ENCODE measurements around the gene ABCD1. TPM values are rescaled to one million over a fixed set of nuclear protein-coding genes. Genes with fewer than 3 reads are reported as not detected.
A peak's percentile ranks its signal among the peaks of the same experiment; 100 is the strongest.
"Not testable (repeated sequence)": the region's sequence is repeated elsewhere in the genome, so short reads cannot be mapped to it uniquely, and the experiment has no call there.

The ABCD1 gene
- total and polyA plus RNA-seq, 5 donors, result 11.0 to 15.9 (median 15.5) TPM

GRCh38 chrX:153688506-153688905, 36.1 kb upstream of the ABCD1 start:
- no peaks in the 10 kb centered on the region for H3K9me3 ChIP-seq (ENCODE audit: control insufficient read depth, low read length)
- ATAC-seq (no peak), DNase-seq (peak in 2 of 3 donors; percentile 43 to 56)
- H3K27me3 ChIP-seq (ENCODE audit: control insufficient read depth, insufficient read depth), result no peaks in the 10 kb centered on the region
- peak overlapping the region; percentile 77 for H3K27ac ChIP-seq (ENCODE audit: low read length)
- H3K4me1 ChIP-seq (ENCODE audit: control insufficient read depth, insufficient read depth, low read length), result no peaks in the 10 kb centered on the region
- H3K4me3 ChIP-seq (ENCODE audit: low read length), result peak overlapping the region; percentile 82
- intact Hi-C loops (cut with DNase I), result no loop called here
- under 1% methylated on average over 55 of the region's 57 CpGs for WGBS

DNA sequence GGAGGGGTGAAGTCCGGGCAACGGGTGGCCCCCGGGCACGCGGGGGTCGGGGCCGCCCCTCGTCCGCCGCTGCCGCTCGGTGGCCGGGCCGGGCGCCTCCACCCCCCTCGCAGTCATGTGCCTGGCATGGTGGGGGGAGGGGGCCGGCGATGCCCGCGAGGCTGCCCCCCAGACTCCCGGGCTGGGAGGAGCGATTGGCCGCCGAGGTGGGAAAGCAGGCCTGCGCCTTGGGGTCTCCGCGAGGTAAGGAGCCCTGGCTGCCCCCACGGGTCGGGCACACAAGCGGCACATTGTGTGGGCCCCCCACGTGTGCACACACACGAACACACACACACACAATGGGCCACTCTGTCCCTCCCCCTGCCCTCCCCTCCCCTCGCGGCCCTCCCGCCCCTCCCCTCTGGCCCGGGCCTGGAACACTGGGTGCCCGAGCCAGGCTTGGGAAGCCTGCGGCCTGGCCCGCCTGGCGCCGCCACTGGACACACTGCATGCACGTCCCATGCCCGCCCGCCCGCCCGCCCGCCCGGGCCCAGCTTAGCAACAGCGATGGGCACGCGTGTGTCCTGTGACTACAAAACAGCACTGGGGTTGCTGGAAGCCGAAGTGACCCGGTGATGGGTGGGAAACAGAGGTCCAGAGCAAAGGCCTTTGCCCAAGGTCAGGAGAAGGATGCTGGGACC, 35.6 kb upstream of the ABCD1 start:
- Histone ChIP-seq H3K4me1 (ENCODE audit: control insufficient read depth, insufficient read depth, low read length) (no peaks in the 10 kb centered on the region), H3K27ac (ENCODE audit: low read length) (peak overlapping the region; percentile 77), H3K4me3 (ENCODE audit: low read length) (peak overlapping the region; percentile 82), H3K9me3 (ENCODE audit: control insufficient read depth, low read length) (no peaks in the 10 kb centered on the region), H3K27me3 (ENCODE audit: control insufficient read depth, insufficient read depth) (no peaks in the 10 kb centered on the region)
- intact Hi-C loops (cut with DNase I), result no loop called here
- ATAC-seq, result peak; percentile 37 to 72
- peak; percentile 52 to 83 (median 79) for DNase-seq
- 10% methylated on average over 45 of the region's 53 CpGs for WGBS

DNA sequence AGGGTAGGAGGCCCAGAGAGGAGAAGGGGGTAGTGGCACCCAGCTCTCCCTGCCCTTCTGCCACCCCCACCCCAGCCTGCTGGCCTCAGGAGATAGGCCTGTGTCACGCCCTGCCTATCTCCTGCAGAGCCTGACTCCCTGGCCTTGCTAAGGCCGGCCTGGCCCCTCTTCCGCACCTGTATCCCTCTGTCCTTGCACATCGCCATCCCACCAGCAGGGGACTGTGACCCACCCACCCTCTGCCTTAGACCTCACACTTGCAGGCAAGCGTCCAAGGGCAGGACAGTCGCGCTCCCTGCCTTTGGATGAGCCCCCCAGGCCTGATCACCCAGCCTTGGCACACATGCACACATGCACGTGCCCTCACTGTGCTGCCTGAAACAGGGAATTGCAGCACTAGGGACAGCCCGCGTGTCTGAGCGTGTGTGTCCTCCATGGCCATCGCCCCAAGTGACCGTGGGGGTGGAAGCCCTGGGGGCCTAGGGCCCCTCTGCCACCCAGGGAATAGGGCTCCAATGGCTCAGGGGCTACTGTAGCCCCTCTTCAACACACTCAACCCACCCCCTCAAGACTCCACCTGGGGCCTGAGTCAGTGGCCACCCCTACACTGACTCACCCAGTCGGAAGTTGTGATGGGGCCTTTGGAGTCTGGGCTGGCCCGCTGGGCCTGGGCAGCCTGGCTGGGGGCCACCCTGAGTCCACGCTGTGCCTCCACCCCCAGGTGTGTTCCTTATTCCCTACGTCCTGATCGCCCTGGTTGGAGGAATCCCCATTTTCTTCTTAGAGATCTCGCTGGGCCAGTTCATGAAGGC, 34.8 kb upstream of the ABCD1 start:
- H3K9me3 ChIP-seq (ENCODE audit: control insufficient read depth, low read length), result no peaks in the 10 kb centered on the region
- H3K4me3 ChIP-seq (ENCODE audit: low read length), result peak overlapping the region; percentile 82
- H3K27ac ChIP-seq (ENCODE audit: low read length), result peak overlapping the region; percentile 69
- intact Hi-C loops (cut with DNase I), result no loop called here
- no peak for ATAC-seq
- peak in 2 of 3 donors; percentile 37 to 63 for DNase-seq
- no peaks in the 10 kb centered on the region for H3K27me3 ChIP-seq (ENCODE audit: control insufficient read depth, insufficient read depth)
- 76% methylated on average over 19 of the region's 19 CpGs for WGBS
- H3K4me1 ChIP-seq (ENCODE audit: control insufficient read depth, insufficient read depth, low read length), result no peaks in the 10 kb centered on the region

DNA sequence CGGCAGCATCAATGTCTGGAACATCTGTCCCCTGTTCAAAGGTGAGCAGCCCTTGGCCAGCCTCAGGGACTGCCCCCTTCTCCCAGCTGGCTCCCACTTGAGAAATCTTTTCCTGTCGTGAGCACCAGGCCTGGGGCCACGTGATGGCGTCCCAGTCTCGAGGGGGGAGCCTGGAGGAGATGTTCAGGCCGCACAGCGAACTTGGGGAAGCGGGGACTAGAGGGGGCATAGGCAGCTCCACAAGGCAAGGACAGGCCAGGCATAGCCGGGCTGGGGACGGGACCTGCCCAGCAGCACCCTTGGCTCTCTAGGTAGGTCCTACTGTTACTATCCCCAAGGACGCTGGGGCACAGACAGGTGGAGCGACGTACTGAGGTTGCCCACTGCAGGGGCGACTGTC, 34.2 kb upstream of the ABCD1 start:
- 72% methylated on average over 14 of the region's 14 CpGs for WGBS
- Histone ChIP-seq H3K9me3 (ENCODE audit: control insufficient read depth, low read length) (no peaks in the 10 kb centered on the region), H3K4me1 (ENCODE audit: control insufficient read depth, insufficient read depth, low read length) (no peaks in the 10 kb centered on the region), H3K27ac (ENCODE audit: low read length) (no peak overlapping the region), H3K27me3 (ENCODE audit: control insufficient read depth, insufficient read depth) (no peaks in the 10 kb centered on the region), H3K4me3 (ENCODE audit: low read length) (no peak overlapping the region)
- DNase-seq, result peak in 2 of 3 donors; percentile 39 to 65
- no peak for ATAC-seq
- intact Hi-C loops (cut with DNase I), result no loop called here

DNA sequence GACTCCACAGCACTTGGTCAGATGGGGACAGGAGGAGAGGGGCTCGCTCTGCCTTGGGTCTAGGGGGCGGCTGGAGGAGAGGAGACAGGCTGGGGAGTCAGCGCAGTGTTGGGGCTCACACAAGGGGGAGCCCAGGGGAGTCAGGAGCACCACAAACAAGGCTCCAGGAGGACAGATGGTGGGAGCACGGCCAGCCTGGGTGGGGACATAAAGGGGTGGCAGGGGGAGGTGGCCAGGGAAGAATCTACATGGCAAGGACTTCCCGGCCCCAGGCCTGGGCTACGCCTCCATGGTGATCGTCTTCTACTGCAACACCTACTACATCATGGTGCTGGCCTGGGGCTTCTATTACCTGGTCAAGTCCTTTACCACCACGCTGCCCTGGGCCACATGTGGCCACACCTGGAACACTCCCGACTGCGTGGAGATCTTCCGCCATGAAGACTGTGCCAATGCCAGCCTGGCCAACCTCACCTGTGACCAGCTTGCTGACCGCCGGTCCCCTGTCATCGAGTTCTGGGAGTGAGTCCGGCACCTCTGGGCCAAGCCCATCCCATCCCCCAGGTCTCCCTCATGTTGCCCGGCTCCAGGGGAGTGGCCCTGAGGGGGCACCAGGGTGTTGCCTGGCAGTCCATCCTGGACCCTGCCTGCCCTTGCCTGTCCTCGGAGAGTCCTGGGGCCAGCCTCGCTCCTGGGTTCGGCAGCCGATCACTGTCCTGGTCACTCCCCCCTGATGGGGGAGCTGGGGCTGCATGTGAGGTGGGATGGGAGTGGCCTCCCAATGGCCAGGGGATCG, 33.4 kb upstream of the ABCD1 start:
- H3K9me3 ChIP-seq (ENCODE audit: control insufficient read depth, low read length); H3K4me3 ChIP-seq (ENCODE audit: low read length); ATAC-seq; H3K27ac ChIP-seq (ENCODE audit: low read length); H3K27me3 ChIP-seq (ENCODE audit: control insufficient read depth, insufficient read depth); H3K4me1 ChIP-seq (ENCODE audit: control insufficient read depth, insufficient read depth, low read length); intact Hi-C loops (cut with DNase I): not testable (repeated sequence)
- 85% methylated on average over 21 of the region's 21 CpGs for WGBS
- peak in 2 of 3 donors; percentile 35 to 59 for DNase-seq

GRCh38 chrX:153692003-153692402, 32.7 kb upstream of the ABCD1 start:
- H3K9me3 ChIP-seq (ENCODE audit: control insufficient read depth, low read length), result no peaks in the 10 kb centered on the region
- ATAC-seq, result no peak
- 74% methylated on average over 4 of the region's 4 CpGs for WGBS
- no peaks in the 10 kb centered on the region for H3K4me1 ChIP-seq (ENCODE audit: control insufficient read depth, insufficient read depth, low read length)
- no peak overlapping the region for H3K27ac ChIP-seq (ENCODE audit: low read length)
- intact Hi-C loops (cut with DNase I), result no loop called here
- DNase-seq, result peak in 1 of 3 donors; percentile 28
- no peaks in the 10 kb centered on the region for H3K27me3 ChIP-seq (ENCODE audit: control insufficient read depth, insufficient read depth)
- no peak overlapping the region for H3K4me3 ChIP-seq (ENCODE audit: low read length)

GRCh38 chrX:153692611-153693156, 32.0 kb upstream of the ABCD1 start:
- H3K27ac ChIP-seq (ENCODE audit: low read length), result no peak overlapping the region

DNA sequence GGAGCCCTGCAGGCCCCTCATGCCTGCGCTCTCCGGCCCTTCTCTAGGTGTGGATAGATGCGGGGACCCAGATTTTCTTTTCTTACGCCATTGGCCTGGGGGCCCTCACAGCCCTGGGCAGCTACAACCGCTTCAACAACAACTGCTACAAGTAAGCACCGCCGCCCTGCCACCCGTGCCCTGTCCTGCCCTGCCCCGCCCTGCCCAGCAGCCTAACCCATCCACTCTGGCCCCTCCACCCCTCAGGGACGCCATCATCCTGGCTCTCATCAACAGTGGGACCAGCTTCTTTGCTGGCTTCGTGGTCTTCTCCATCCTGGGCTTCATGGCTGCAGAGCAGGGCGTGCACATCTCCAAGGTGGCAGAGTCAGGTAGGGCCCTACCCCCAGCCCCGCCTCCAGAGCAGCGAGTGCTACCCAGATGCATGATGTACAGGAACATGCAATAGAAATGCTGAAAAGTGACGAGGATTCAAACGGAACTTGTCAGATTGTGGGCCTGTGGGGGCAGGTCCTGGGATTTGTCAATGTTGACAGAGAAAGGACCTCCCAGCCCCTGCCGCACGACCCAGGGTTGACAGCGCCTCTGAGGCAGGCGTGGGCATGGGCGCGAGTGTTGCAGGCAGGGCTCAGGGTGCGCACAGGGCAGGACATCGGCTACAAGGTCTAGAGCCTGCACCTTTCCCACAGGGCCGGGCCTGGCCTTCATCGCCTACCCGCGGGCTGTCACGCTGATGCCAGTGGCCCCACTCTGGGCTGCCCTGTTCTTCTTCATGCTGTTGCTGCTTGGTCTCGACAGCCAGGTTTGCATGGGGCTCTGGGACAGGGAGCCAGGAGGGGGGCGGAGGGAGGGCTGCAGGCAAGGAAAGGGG, 31.2 kb upstream of the ABCD1 start:
- no peak for ATAC-seq
- no peak overlapping the region for H3K27ac ChIP-seq (ENCODE audit: low read length)
- WGBS, result 83% methylated on average over 31 of the region's 31 CpGs
- peak in 1 of 3 donors; percentile 44 for DNase-seq
- no peaks in the 10 kb centered on the region for H3K27me3 ChIP-seq (ENCODE audit: control insufficient read depth, insufficient read depth)
- intact Hi-C loops (cut with DNase I), result no loop called here
- H3K4me3 ChIP-seq (ENCODE audit: low read length), result no peak overlapping the region
- no peaks in the 10 kb centered on the region for H3K9me3 ChIP-seq (ENCODE audit: control insufficient read depth, low read length)
- H3K4me1 ChIP-seq (ENCODE audit: control insufficient read depth, insufficient read depth, low read length), result no peaks in the 10 kb centered on the region

More at GRCh38 chrX:153692611-153693156, 32.0 kb upstream of the ABCD1 start:
- Histone ChIP-seq H3K4me3 (ENCODE audit: low read length) (no peak overlapping the region), H3K27me3 (ENCODE audit: control insufficient read depth, insufficient read depth) (no peaks in the 10 kb centered on the region), H3K9me3 (ENCODE audit: control insufficient read depth, low read length) (no peaks in the 10 kb centered on the region), H3K4me1 (ENCODE audit: control insufficient read depth, insufficient read depth, low read length) (no peaks in the 10 kb centered on the region)
- intact Hi-C loops (cut with DNase I), result no loop called here
- DNase-seq (peak in 1 of 3 donors; percentile 55), ATAC-seq (no peak)
- 71% methylated on average over 24 of the region's 24 CpGs for WGBS

DNA sequence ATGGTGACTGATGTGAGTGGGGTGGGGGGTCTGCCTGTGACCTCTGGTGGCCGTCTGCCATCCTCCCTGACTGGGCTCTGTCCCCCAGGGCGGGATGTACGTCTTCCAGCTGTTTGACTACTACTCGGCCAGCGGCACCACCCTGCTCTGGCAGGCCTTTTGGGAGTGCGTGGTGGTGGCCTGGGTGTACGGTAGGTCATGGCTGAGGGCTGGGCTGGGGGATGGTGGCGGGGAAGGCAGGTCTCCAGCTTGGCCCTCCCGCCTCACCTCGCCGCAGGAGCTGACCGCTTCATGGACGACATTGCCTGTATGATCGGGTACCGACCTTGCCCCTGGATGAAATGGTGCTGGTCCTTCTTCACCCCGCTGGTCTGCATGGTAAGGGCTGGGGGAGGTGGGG, 30.4 kb upstream of the ABCD1 start:
- H3K27me3 ChIP-seq (ENCODE audit: control insufficient read depth, insufficient read depth); H3K9me3 ChIP-seq (ENCODE audit: control insufficient read depth, low read length); H3K27ac ChIP-seq (ENCODE audit: low read length); H3K4me1 ChIP-seq (ENCODE audit: control insufficient read depth, insufficient read depth, low read length); intact Hi-C loops (cut with DNase I); H3K4me3 ChIP-seq (ENCODE audit: low read length); ATAC-seq: not testable (repeated sequence)
- peak in 1 of 3 donors; percentile 25 for DNase-seq
- 87% methylated on average over 16 of the region's 16 CpGs for WGBS

DNA sequence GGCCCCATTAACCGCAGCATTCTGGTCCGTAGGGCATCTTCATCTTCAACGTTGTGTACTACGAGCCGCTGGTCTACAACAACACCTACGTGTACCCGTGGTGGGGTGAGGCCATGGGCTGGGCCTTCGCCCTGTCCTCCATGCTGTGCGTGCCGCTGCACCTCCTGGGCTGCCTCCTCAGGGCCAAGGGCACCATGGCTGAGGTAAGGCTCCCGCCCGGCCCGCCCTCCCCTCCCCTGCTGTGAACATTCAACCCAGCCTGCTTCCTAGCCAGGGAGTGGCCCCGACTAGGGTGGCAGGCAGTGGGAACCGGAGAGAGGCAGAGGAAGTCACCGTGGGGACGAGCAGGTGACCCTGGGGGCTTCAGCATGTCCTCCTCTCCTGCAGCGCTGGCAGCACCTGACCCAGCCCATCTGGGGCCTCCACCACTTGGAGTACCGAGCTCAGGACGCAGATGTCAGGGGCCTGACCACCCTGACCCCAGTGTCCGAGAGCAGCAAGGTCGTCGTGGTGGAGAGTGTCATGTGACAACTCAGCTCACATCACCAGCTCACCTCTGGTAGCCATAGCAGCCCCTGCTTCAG, 29.9 kb upstream of the ABCD1 start:
- Histone ChIP-seq H3K9me3 (ENCODE audit: control insufficient read depth, low read length) (no peaks in the 10 kb centered on the region), H3K27ac (ENCODE audit: low read length) (no peak overlapping the region), H3K27me3 (ENCODE audit: control insufficient read depth, insufficient read depth) (no peaks in the 10 kb centered on the region), H3K4me1 (ENCODE audit: control insufficient read depth, insufficient read depth, low read length) (no peaks in the 10 kb centered on the region), H3K4me3 (ENCODE audit: low read length) (no peak overlapping the region)
- WGBS, result 80% methylated on average over 23 of the region's 23 CpGs
- DNase-seq, result peak in 1 of 3 donors; percentile 44
- ATAC-seq, result no peak
- intact Hi-C loops (cut with DNase I), result no loop called here

Data from right cardiac atrium (tissue), 5 donors.